ENCODE data around the gene ZNF622. TPM values are rescaled to one million over a fixed set of nuclear protein-coding genes. Genes with fewer than 3 reads are reported as not detected.
"Not testable (repeated sequence)": the region's sequence is repeated elsewhere in the genome, so short reads cannot be mapped to it uniquely, and the experiment has no call there.

Gene ZNF622
- polyA plus RNA-seq, 4 donors = 20.9 to 26.3 (median 24.5) TPM

DNA sequence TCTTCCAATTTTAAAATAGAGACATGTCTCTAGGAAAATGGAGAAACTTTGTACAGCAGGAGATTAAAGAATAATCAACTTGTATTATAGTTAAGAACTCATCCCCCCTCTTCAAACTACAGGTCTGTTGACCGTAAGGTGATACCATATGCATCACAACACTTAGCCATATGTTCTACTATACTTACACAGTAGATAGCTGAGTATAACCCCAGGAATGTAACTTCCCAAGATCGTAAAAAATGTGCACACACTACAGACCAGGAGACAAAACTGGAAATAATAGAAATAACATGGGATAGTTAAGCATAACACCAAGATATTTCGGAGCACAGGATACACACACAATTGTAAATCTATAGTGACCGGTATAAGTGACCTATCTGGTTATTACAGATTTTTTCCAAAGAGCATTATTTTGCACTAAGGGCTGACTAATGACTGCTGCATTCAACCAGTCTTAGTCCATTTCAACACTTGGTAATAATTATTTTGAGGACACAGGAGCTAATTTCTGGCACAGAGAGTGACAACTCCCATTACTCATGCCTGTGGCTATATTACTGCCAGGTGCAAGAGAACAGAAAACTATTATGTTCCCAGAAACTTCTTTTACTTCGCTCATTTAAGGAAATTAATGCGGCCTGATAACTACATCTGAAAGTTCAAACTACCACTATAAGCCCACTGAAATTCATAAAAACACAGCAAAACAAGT is 15.4 kb upstream of the ZNF622 start:
- DNase-seq (ENCODE audit: low read depth in 4 of 4, low spot score in 3 of 4) = no peak

DNA sequence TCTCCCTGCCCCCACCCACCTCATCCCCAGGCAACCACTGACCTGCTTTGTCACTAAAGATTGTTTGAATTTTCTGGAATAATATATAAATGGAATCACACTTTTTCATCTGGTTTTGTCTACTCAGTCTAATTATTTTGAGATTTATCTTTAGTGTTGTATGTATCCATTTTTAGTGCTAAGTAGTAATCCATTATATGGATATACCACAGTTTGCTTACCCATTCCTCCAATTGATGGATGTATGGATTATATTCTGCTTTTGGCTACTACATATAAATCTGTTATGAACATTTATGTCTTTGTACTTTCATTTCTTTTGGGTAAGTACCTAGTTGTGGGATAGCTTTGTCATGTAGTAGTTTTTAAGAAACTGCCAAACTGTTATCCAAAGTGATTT is 14.5 kb upstream of the ZNF622 start:
- no peak for DNase-seq (ENCODE audit: low read depth in 4 of 4, low spot score in 3 of 4)

- no peak for DNase-seq (ENCODE audit: low read depth in 4 of 4, low spot score in 3 of 4)
These were observed 11.9 kb upstream of the ZNF622 start for GRCh38 chr5:16477541-16477940.

GRCh38 chr5:16476417-16476816 is 10.8 kb upstream of the ZNF622 start:
- not testable (repeated sequence) for DNase-seq (ENCODE audit: low read depth in 4 of 4, low spot score in 3 of 4)

DNA sequence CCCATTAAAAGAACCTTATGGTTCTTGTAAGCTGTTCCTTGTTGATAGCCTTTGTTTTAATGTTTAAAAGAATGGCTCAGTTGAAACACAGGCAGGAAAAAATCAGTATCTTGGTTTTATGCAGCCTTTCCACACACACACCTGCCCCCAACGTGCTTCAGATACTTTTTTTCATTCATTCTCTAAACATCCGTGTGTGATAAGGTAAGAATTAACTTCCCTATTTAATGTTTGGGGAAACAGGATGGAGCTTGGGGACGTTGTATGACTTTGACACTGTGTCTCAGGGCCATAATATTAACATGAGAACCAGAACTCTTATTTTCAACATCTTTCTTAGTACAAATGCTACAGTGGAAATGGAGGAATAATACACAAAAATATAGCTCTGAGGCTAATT is 5.8 kb upstream of the ZNF622 start:
- no peak for DNase-seq (ENCODE audit: low read depth in 4 of 4, low spot score in 3 of 4)

- DNase-seq (ENCODE audit: low read depth in 4 of 4, low spot score in 3 of 4) = no peak
These were observed 2.0 kb upstream of the ZNF622 start for GRCh38 chr5:16467363-16468219.

DNA sequence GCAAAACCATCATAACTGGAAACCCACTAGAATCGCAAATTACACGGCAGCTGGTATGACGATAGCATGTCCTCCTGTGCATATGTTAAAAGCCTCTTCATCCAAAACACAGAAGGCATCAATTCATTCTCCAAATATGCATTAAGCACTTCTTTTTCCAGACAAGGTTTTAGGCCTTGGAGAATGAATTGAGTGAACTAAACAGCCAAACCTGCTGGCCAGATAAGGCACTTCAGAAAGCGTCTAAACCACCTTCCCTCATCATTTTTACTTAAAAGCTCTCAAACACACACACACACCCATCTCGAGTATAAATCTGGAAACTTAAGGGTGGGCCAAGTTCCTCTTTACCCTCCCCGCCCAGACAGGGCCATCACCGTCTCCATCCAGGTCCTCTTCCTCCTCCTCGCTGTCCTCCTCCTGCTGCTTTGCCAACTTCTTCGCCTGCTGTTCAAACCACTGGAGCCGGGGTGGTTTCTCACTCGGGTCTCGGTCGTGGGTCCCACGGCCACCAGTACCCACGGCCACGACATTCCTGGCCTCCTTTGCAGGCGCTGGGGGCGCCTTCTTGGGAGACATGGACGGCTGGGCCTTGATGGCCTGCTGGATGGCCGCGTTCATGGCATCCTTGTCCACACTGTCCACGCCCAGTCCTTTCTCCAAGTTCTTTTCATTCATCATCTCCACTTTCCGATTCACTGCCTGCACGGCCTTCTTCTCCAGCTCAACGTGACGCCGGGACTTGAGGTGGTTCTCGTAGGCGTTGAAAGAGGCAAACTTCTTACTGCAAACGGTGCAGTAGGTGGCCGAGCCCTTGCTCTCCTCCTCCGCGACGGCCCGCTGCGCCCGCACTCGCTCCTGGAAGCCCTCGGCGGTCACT is 696 bp downstream of the ZNF622 start:
- no peak for DNase-seq (ENCODE audit: low read depth in 4 of 4, low spot score in 3 of 4)

DNA sequence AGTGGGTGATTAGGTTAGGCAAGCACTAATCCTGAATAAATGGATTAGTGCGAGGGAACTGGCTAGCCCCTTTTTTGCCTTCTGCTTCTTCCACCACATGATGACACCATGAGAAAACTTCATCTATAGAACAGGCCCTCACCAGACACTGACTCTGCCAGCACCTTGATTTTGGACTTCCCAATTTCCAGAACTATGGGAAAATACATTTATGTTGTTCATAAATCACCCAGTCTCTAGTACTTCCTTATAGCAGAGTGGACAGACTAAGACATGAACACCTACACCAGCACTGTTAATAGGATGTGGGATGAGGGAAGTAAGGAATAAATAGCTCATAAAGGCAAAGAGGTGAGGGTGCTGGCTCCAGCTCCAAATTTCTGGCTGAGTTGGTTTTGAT is 1.4 kb downstream of the ZNF622 start:
- no peak for DNase-seq (ENCODE audit: low read depth in 4 of 4, low spot score in 3 of 4)

GRCh38 chr5:16461782-16462181 is 3.8 kb downstream of the ZNF622 start:
- no peak for DNase-seq (ENCODE audit: low read depth in 4 of 4, low spot score in 3 of 4)

DNA sequence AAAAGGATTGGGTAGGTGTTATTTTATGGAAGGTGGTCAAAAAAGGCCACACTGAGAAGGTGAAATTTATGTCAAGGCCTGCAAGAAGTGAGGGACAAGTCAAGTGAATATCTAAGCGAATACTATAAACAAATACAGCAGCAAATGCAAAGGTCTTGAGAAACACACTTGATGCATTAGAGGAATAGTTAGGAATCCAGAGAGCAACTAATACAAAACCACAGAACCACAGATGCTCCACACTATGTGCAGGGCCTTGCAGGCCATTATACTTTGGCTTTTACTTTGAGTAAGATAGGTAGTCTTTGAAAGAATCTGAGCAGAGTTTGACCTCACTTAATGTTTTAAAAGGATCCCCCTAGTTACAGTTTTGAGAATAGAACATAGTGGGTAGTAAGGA is 4.6 kb downstream of the ZNF622 start:
- DNase-seq (ENCODE audit: low read depth in 4 of 4, low spot score in 3 of 4) = no peak

DNA sequence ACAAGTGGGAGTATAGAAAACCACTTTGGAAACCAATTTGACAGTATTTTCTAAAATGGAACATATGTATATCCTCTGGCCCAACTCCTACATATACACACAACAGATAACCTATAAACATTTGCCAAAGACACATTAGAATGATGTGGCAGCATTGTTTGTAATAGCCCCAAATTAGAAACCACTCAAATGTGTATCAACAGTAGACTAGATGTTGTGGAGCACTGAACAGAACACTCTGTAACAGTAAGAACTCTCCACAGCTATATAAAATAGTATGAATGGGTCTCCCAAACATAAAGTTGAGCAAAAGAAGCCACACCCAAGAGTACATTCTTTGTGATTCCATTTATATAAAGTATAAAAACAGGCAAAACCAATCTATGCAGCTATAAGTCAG is 6.1 kb downstream of the ZNF622 start:
- no peak for DNase-seq (ENCODE audit: low read depth in 4 of 4, low spot score in 3 of 4)

GRCh38 chr5:16457853-16458252 is 7.7 kb downstream of the ZNF622 start:
- DNase-seq (ENCODE audit: low read depth in 4 of 4, low spot score in 3 of 4) = no peak

DNA sequence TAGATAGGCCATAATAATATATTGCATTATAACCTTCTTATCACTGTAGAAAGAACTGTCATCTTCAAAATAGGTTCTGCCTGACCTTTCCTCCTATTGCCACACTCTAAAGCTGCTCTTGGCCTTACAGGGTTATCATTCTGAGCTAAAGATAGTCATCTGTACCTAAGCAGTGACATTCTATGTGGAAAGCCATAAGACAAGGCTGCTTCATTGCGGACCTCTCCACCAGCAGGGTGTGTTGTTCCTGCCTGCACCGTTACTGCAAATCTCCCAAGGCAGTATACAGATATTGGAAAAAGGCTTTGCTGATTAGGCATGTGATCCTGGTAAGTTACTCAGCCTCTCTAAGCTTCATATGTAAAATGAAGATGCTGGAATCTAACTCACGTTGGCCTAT is 8.1 kb downstream of the ZNF622 start:
- no peak for DNase-seq (ENCODE audit: low read depth in 4 of 4, low spot score in 3 of 4)

DNA sequence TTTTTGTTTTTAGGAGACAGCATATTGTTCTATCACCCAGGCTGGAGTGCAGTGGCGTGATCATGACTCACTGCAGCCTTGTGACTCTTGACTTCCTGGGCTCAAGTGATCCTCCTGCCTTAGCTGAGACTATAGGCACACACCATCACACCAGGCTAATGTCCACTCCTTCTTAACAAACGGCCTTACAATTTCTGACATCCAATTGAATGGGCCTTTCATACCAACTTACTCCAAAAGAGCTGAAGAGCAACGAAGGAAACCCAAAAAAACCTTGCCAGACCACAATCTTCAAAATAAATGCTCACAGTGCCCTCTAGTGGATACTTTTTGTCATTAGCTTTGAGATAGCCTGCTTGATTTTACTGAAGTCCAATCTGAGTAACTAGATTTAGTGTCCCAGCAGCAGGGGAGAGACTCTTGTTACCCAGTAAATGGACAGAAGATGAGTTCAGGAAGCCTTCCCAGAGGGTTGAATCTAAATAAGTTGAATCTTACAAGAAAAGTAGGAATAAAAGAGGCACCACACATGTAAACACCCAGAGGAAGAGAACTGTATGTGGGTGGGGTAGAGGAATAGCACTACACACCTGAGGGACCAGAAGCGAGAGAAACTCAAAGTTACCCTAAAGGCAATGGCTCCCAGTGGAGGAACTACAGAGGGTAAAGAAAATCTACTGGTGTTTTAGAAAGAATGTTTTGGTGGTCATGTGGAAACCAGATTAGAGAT is 9.3 kb downstream of the ZNF622 start:
- peak in 2 of 4 donors; percentile 34 to 51 for DNase-seq (ENCODE audit: low read depth in 4 of 4, low spot score in 3 of 4)

DNA sequence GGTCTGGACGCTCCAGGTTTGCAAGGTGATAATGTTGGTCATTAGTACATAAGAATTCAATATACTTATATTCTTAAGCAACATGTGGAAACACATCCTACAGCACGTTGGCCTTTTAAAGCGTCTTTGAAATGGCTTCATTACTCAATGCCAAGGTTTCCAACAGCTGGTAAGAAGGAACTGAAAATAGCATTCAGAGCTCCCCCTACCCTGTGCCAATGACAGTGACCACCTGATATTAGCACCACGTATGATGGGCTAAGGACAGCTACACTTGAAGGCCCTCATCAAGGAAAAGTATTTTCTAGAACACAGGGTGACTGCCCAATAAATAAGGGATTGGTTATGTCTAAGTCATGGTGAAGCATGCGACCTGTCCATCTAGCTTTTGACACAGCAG is 9.9 kb downstream of the ZNF622 start:
- DNase-seq (ENCODE audit: low read depth in 4 of 4, low spot score in 3 of 4) = no peak

DNA sequence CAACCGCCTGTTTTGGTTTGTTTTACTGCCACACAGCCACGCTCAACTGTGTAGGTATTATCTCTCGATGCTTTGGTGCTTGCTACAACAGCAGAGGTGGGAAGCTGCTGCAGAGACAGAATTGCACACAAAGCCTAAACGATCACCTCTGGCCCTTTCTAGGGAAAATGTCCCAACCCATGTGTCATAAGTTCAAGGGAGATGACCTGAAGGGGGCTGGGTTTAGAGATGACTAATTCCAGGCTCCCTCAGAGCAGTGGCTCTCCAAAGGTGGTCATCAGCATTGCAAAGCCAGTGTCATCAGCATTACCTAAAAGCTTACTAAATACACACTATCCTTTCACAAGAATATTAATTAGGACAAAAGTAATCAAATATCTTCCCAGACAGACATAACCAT is 10.9 kb downstream of the ZNF622 start:
- no peak for DNase-seq (ENCODE audit: low read depth in 4 of 4, low spot score in 3 of 4)

GRCh38 chr5:16453609-16454008 is 12.0 kb downstream of the ZNF622 start:
- DNase-seq (ENCODE audit: low read depth in 4 of 4, low spot score in 3 of 4) = no peak

- DNase-seq (ENCODE audit: low read depth in 4 of 4, low spot score in 3 of 4) = no peak
These were observed 15.4 kb downstream of the ZNF622 start for GRCh38 chr5:16450163-16450562.

GRCh38 chr5:16446993-16447392 is 18.6 kb downstream of the ZNF622 start:
- no peak for DNase-seq (ENCODE audit: low read depth in 4 of 4, low spot score in 3 of 4)

- DNase-seq (ENCODE audit: low read depth in 4 of 4, low spot score in 3 of 4) = no peak
These were observed 27.6 kb downstream of the ZNF622 start for GRCh38 chr5:16437977-16438376.
